PFSK-1 (cell line): ENCODE measurements around the gene ROBO1.

ENCODE experiments used
- POLR2AphosphoS5 ChIP-seq: IDR thresholded peaks from 2 replicates; pipeline ENCODE4 v1.6.1; 2012; ENCODE audit warnings: low read depth, mild to moderate bottlenecking, control low read depth, low read length, moderate library complexity
- SIN3A ChIP-seq: IDR thresholded peaks from 2 replicates; pipeline ENCODE4 v1.6.1; 2012; ENCODE audit warnings: mild to moderate bottlenecking, low read length, moderate library complexity, borderline replicate concordance; ENCODE audit not compliant: insufficient read depth
- TAF1 ChIP-seq: IDR thresholded peaks from 2 replicates; pipeline ENCODE4 v1.6.1; 2012; ENCODE audit warnings: low read length, control low read depth, borderline replicate concordance; ENCODE audit not compliant: insufficient read depth
- TF ChIP-seq, protein P1 (sequence below), 2 experiments: IDR thresholded peaks; 2 replicates each; pipeline versions ENCODE4 v1.6.1 to v1.8.0; 2011 to 2012; ENCODE audit warnings: low read depth in 2 of 2, low read length in 2 of 2, control low read depth in 1 of 2, inconsistent platforms in 1 of 2, mild to moderate bottlenecking in 1 of 2, moderate library complexity in 1 of 2; ENCODE audit not compliant: insufficient read depth in 1 of 2

DNA sequence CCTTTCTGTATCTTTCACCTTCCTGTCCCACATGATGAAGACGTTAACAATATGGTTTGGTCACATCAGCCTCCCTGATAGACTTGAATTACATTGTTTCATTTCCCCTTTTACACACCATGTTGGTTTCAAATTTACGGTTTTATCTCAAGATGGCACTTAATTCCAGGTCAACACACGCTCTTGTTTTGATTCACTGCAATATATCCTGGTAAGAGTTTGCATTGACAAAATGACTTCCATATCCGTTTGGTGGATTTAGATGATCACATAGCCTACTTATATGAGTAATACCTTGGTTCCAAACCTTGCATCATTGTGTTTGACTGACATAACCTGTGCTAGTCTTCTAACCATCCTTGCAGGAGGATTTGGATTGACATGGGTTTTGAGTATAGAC lies 499.4 kb downstream of the ROBO1 start:
- TF ChIP-seq POLR2AphosphoS5 = no peak
- TF ChIP-seq, protein P1, sequence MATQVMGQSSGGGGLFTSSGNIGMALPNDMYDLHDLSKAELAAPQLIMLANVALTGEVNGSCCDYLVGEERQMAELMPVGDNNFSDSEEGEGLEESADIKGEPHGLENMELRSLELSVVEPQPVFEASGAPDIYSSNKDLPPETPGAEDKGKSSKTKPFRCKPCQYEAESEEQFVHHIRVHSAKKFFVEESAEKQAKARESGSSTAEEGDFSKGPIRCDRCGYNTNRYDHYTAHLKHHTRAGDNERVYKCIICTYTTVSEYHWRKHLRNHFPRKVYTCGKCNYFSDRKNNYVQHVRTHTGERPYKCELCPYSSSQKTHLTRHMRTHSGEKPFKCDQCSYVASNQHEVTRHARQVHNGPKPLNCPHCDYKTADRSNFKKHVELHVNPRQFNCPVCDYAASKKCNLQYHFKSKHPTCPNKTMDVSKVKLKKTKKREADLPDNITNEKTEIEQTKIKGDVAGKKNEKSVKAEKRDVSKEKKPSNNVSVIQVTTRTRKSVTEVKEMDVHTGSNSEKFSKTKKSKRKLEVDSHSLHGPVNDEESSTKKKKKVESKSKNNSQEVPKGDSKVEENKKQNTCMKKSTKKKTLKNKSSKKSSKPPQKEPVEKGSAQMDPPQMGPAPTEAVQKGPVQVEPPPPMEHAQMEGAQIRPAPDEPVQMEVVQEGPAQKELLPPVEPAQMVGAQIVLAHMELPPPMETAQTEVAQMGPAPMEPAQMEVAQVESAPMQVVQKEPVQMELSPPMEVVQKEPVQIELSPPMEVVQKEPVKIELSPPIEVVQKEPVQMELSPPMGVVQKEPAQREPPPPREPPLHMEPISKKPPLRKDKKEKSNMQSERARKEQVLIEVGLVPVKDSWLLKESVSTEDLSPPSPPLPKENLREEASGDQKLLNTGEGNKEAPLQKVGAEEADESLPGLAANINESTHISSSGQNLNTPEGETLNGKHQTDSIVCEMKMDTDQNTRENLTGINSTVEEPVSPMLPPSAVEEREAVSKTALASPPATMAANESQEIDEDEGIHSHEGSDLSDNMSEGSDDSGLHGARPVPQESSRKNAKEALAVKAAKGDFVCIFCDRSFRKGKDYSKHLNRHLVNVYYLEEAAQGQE (IDR thresholded peaks at IDR 0.05; ENCODE audit: insufficient read depth in 1 of 2, low read depth in 2 of 2, low read length in 2 of 2) = no peak
- TF ChIP-seq TAF1 = no peak
- no peak for TF ChIP-seq SIN3A
